ENCODE measurements around the gene ARHGAP35. TPM values are rescaled to one million over a fixed set of nuclear protein-coding genes. Genes with fewer than 3 reads are reported as not detected.
A peak's percentile ranks its signal among the peaks of the same experiment; 100 is the strongest.
"Not testable (repeated sequence)": the region's sequence is repeated elsewhere in the genome, so short reads cannot be mapped to it uniquely, and the experiment has no call there.

The ARHGAP35 gene
- total RNA-seq, 1 donor from 2014 or later = 22.4 TPM

- Mint-ChIP-seq H3K4me3 (peak within 1 kb of the TSS; percentile 92), H3K4me1 (ENCODE audit: low read depth) (peaks cover 24% of the 10 kb centered on the region), H3K27me3 (ENCODE audit: insufficient read depth) (peaks cover 6% of the 10 kb centered on the region), H3K9me3 (no peaks in the 10 kb centered on the region), H3K27ac (peak within 1 kb of the TSS; percentile 86), H3K36me3 (ENCODE audit: low read depth) (peaks cover 7% of the 10 kb centered on the region)
- peak; percentile 92 for DNase-seq (ENCODE audit: low spot score)
- intact Hi-C loops (cut with micrococcal nuclease) = loop anchor here (1.0 to 10.0 kb wide), 7 partner anchors 10 to 1676 kb away; partner anchors contain the start of genes ARHGAP35, BLOC1S3, CALM3 and SLC1A5
These were observed 10.3 kb upstream of the ARHGAP35 start, which contains the start of gene AP2S1 for GRCh38 chr19:46850228-46851203. Gene AP2S1 (minus strand): TSS chr19:46850846. CDS start chr19:46850766, 80 bp downstream.

- Mint-ChIP-seq H3K27me3 (ENCODE audit: insufficient read depth) (peaks cover 6% of the 10 kb centered on the region), H3K4me3 (no peak overlapping the region), H3K4me1 (ENCODE audit: low read depth) (peaks cover 29% of the 10 kb centered on the region), H3K36me3 (ENCODE audit: low read depth) (peaks cover under 1% of the 10 kb centered on the region), H3K27ac (no peak overlapping the region), H3K9me3 (no peaks in the 10 kb centered on the region)
- intact Hi-C loops (cut with micrococcal nuclease) = loop anchor here (10.0 kb wide), 1 partner anchor 1678 kb away; the partner anchor contains the start of genes BLOC1S3 and TRAPPC6A
- DNase-seq (ENCODE audit: low spot score) = no peak
These were observed 8.0 kb upstream of the ARHGAP35 start for GRCh38 chr19:46852830-46853229.

- peaks cover 23% of the 10 kb centered on the region for H3K4me1 Mint-ChIP-seq (ENCODE audit: low read depth)
- DNase-seq (ENCODE audit: low spot score); H3K27me3 Mint-ChIP-seq (ENCODE audit: insufficient read depth); H3K9me3 Mint-ChIP-seq; H3K4me3 Mint-ChIP-seq; H3K36me3 Mint-ChIP-seq (ENCODE audit: low read depth); H3K27ac Mint-ChIP-seq: not testable (repeated sequence)
- intact Hi-C loops (cut with micrococcal nuclease) = loop anchor here (10.0 kb wide), 1 partner anchor 1680 kb away; the partner anchor contains the start of genes BLOC1S3 and TRAPPC6A
These were observed 6.1 kb upstream of the ARHGAP35 start for GRCh38 chr19:46854698-46855097.

- H3K4me3 Mint-ChIP-seq = peak overlapping the region; percentile 65
- H3K36me3 Mint-ChIP-seq (ENCODE audit: low read depth) = peaks cover 4% of the 10 kb centered on the region
- intact Hi-C loops (cut with micrococcal nuclease) = loop anchor here (1.0 to 10.0 kb wide), 4 partner anchors 68 to 1682 kb away; partner anchors contain the start of genes BLOC1S3, SLC1A5 and TRAPPC6A
- peaks cover 4% of the 10 kb centered on the region for H3K9me3 Mint-ChIP-seq
- peak; percentile 88 for DNase-seq (ENCODE audit: low spot score)
- peaks cover 6% of the 10 kb centered on the region for H3K27me3 Mint-ChIP-seq (ENCODE audit: insufficient read depth)
- peaks cover 17% of the 10 kb centered on the region for H3K4me1 Mint-ChIP-seq (ENCODE audit: low read depth)
- H3K27ac Mint-ChIP-seq = peak overlapping the region; percentile 96
These were observed 4.5 kb upstream of the ARHGAP35 start for GRCh38 chr19:46856062-46857022.

- H3K36me3 Mint-ChIP-seq (ENCODE audit: low read depth) = peaks cover 4% of the 10 kb centered on the region
These were observed 1.1 kb upstream of the ARHGAP35 start for GRCh38 chr19:46859637-46860124.

GRCh38 chr19:46860125-46860845 is 512 bp upstream of the ARHGAP35 start:
- Mint-ChIP-seq H3K27ac (peak overlapping the region; percentile 97), H3K27me3 (ENCODE audit: insufficient read depth) (no peaks in the 10 kb centered on the region), H3K36me3 (ENCODE audit: low read depth) (peaks cover 4% of the 10 kb centered on the region), H3K4me3 (peak overlapping the region; percentile 92), H3K9me3 (peaks cover 4% of the 10 kb centered on the region), H3K4me1 (ENCODE audit: low read depth) (peaks cover 25% of the 10 kb centered on the region)
- peak; percentile 97 for DNase-seq (ENCODE audit: low spot score)
- intact Hi-C loops (cut with micrococcal nuclease) = loop anchor here (1.0 to 5.0 kb wide), 10 partner anchors 9 to 655 kb away; partner anchors contain the start of genes INAFM1, NAPA, PRKD2 and SLC1A5

More at GRCh38 chr19:46859637-46860124, 1.1 kb upstream of the ARHGAP35 start:
- Mint-ChIP-seq H3K27ac (peak overlapping the region; percentile 97), H3K9me3 (peaks cover 4% of the 10 kb centered on the region), H3K27me3 (ENCODE audit: insufficient read depth) (no peaks in the 10 kb centered on the region), H3K4me3 (peak overlapping the region; percentile 92), H3K4me1 (ENCODE audit: low read depth) (peaks cover 19% of the 10 kb centered on the region)
- intact Hi-C loops (cut with micrococcal nuclease) = loop anchor here (1.0 to 10.0 kb wide), 11 partner anchors 8 to 1685 kb away; partner anchors contain the start of genes BLOC1S3, INAFM1, NAPA and PRKD2
- DNase-seq (ENCODE audit: low spot score) = no peak

GRCh38 chr19:46861691-46862502 is 1.1 kb downstream of the ARHGAP35 start:
- Mint-ChIP-seq H3K36me3 (ENCODE audit: low read depth) (peaks cover 5% of the 10 kb centered on the region), H3K9me3 (peaks cover 4% of the 10 kb centered on the region), H3K27ac (no peak overlapping the region), H3K27me3 (ENCODE audit: insufficient read depth) (no peaks in the 10 kb centered on the region), H3K4me3 (no peak overlapping the region), H3K4me1 (ENCODE audit: low read depth) (peaks cover 25% of the 10 kb centered on the region)
- no peak for DNase-seq (ENCODE audit: low spot score)
- intact Hi-C loops (cut with micrococcal nuclease) = loop anchor here (1.0 to 5.0 kb wide), 5 partner anchors 55 to 410 kb away; partner anchors contain the start of gene INAFM1

- H3K4me3 Mint-ChIP-seq = no peak overlapping the region
- H3K27ac Mint-ChIP-seq = no peak overlapping the region
- peaks cover 5% of the 10 kb centered on the region for H3K36me3 Mint-ChIP-seq (ENCODE audit: low read depth)
- H3K27me3 Mint-ChIP-seq (ENCODE audit: insufficient read depth) = no peaks in the 10 kb centered on the region
- intact Hi-C loops (cut with micrococcal nuclease) = loop anchor here (5.0 kb wide), 2 partner anchors 365 to 410 kb away; partner anchors contain the start of gene INAFM1
- DNase-seq (ENCODE audit: low spot score) = no peak
- peaks cover 30% of the 10 kb centered on the region for H3K4me1 Mint-ChIP-seq (ENCODE audit: low read depth)
- peaks cover 4% of the 10 kb centered on the region for H3K9me3 Mint-ChIP-seq
These were observed 1.7 kb downstream of the ARHGAP35 start for GRCh38 chr19:46862503-46862834.

- H3K36me3 Mint-ChIP-seq (ENCODE audit: low read depth) = peaks cover 5% of the 10 kb centered on the region
- H3K27me3 Mint-ChIP-seq (ENCODE audit: insufficient read depth) = no peaks in the 10 kb centered on the region
- intact Hi-C loops (cut with micrococcal nuclease) = loop anchor here (5.0 kb wide), 2 partner anchors 364 to 409 kb away; partner anchors contain the start of gene INAFM1
- H3K9me3 Mint-ChIP-seq = peaks cover 4% of the 10 kb centered on the region
- no peak overlapping the region for H3K4me3 Mint-ChIP-seq
- H3K4me1 Mint-ChIP-seq (ENCODE audit: low read depth) = peaks cover 32% of the 10 kb centered on the region
- DNase-seq (ENCODE audit: low spot score) = no peak
- no peak overlapping the region for H3K27ac Mint-ChIP-seq
These were observed 2.3 kb downstream of the ARHGAP35 start for GRCh38 chr19:46862974-46863632.

GRCh38 chr19:46863818-46864629 is 3.2 kb downstream of the ARHGAP35 start:
- Mint-ChIP-seq H3K36me3 (ENCODE audit: low read depth) (peaks cover 5% of the 10 kb centered on the region), H3K27ac (no peak overlapping the region), H3K27me3 (ENCODE audit: insufficient read depth) (no peaks in the 10 kb centered on the region), H3K4me1 (ENCODE audit: low read depth) (peaks cover 38% of the 10 kb centered on the region), H3K9me3 (peaks cover 4% of the 10 kb centered on the region), H3K4me3 (no peak overlapping the region)
- intact Hi-C loops (cut with micrococcal nuclease) = loop anchor here (5.0 kb wide), 2 partner anchors 363 to 408 kb away; partner anchors contain the start of gene INAFM1
- no peak for DNase-seq (ENCODE audit: low spot score)
